ENCODE data around the gene WASF3.

DNA sequence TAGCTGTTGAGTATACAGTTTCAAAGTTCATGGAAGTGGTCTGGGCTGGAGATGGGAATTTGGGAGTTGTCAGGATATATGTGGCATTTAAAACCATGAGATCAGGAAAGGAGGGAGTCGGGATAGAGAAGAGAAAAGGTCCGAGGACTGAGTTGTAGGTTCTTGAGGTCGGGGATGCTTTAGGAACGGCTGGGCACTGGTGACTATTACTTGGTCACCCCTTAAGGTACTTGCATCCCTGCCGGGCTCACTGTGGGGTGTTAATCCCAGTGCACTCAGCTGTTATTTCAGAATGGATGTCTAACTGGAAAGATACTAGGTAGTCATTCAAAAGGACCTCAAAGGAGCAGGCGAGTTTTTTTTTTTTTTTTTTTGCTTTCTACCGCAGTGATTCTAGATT is 34.2 kb downstream of the WASF3 start:
- TF ChIP-seq, protein P1, sequence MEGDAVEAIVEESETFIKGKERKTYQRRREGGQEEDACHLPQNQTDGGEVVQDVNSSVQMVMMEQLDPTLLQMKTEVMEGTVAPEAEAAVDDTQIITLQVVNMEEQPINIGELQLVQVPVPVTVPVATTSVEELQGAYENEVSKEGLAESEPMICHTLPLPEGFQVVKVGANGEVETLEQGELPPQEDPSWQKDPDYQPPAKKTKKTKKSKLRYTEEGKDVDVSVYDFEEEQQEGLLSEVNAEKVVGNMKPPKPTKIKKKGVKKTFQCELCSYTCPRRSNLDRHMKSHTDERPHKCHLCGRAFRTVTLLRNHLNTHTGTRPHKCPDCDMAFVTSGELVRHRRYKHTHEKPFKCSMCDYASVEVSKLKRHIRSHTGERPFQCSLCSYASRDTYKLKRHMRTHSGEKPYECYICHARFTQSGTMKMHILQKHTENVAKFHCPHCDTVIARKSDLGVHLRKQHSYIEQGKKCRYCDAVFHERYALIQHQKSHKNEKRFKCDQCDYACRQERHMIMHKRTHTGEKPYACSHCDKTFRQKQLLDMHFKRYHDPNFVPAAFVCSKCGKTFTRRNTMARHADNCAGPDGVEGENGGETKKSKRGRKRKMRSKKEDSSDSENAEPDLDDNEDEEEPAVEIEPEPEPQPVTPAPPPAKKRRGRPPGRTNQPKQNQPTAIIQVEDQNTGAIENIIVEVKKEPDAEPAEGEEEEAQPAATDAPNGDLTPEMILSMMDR (conservative IDR thresholded peaks at IDR 0.05; ENCODE audit: low read depth, low read length), result no peak
- TF ChIP-seq EZH2 (IDR thresholded peaks at IDR 0.05; ENCODE audit: borderline replicate concordance, low read depth, low read length, poor library complexity, severe bottlenecking), result no peak

Data from A673 (cell line).